ENCODE data around the gene REC114.
"Not testable (repeated sequence)": the region's sequence is repeated elsewhere in the genome, so short reads cannot be mapped to it uniquely, and the experiment has no call there.

DNA sequence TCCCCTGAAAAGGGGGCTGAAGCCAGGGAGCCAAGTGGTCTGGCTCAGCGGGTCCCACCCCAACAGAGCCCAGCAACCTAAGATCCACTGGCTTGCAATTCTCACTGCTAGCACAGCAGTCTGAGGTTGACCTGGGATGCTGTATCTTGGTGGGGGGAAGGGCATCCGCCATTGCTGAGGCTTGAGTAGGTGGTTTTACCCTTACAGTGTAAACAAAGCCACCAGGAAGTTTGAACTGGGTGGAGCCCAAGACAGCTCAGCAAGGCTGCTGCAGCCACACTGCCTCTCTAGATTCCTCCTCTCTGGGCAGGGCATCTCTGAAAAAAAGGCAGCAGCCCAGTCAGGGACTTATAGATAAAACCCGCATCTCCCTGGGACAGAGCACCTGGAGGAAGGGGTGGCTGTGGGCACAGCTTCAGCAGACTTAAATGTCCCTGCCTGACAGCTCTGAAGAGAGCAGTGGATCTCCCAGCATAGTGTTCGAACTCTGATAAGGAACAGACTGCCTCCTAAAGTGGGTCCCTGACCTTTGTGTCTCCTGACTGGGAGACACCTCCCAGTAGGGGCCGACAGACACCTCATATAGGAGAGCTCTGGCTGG is 5.3 kb downstream of the REC114 start:
- TF ChIP-seq, protein P1, sequence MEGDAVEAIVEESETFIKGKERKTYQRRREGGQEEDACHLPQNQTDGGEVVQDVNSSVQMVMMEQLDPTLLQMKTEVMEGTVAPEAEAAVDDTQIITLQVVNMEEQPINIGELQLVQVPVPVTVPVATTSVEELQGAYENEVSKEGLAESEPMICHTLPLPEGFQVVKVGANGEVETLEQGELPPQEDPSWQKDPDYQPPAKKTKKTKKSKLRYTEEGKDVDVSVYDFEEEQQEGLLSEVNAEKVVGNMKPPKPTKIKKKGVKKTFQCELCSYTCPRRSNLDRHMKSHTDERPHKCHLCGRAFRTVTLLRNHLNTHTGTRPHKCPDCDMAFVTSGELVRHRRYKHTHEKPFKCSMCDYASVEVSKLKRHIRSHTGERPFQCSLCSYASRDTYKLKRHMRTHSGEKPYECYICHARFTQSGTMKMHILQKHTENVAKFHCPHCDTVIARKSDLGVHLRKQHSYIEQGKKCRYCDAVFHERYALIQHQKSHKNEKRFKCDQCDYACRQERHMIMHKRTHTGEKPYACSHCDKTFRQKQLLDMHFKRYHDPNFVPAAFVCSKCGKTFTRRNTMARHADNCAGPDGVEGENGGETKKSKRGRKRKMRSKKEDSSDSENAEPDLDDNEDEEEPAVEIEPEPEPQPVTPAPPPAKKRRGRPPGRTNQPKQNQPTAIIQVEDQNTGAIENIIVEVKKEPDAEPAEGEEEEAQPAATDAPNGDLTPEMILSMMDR (IDR thresholded peaks at IDR 0.05; ENCODE audit: extremely low read depth in 1 of 2, insufficient read depth in 1 of 2, low read depth in 1 of 2, low read length in 2 of 2) = not testable (repeated sequence)
- TF ChIP-seq, protein P2, sequence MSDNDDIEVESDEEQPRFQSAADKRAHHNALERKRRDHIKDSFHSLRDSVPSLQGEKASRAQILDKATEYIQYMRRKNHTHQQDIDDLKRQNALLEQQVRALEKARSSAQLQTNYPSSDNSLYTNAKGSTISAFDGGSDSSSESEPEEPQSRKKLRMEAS (IDR thresholded peaks at IDR 0.05; ENCODE audit: insufficient read depth, insufficient read length) = not testable (repeated sequence)
- not testable (repeated sequence) for TF ChIP-seq MYC (IDR thresholded peaks at IDR 0.05; ENCODE audit: low read depth, low read length); POLR2A (IDR thresholded peaks at IDR 0.05; ENCODE audit: low read depth, low read length); EZH2 (IDR thresholded peaks at IDR 0.05; ENCODE audit: borderline replicate concordance, low read depth, low read length, severe bottlenecking); FOS (IDR thresholded peaks at IDR 0.05; ENCODE audit: borderline replicate concordance, insufficient read depth, low read length); GATA2 (IDR thresholded peaks at IDR 0.05; ENCODE audit: insufficient read depth, insufficient read length, low read depth, low read length); POLR2AphosphoS5 (IDR thresholded peaks at IDR 0.05; ENCODE audit: insufficient read depth, low read depth, low read length)
